ENCODE results near the gene TTN. TPM values are rescaled to one million over a fixed set of nuclear protein-coding genes. Genes with fewer than 3 reads are reported as not detected.

Gene TTN
- total and polyA plus RNA-seq, 2 of the 4 experiments (the other 2 are of a cell fraction), result 0.02 to 0.18 TPM

DNA sequence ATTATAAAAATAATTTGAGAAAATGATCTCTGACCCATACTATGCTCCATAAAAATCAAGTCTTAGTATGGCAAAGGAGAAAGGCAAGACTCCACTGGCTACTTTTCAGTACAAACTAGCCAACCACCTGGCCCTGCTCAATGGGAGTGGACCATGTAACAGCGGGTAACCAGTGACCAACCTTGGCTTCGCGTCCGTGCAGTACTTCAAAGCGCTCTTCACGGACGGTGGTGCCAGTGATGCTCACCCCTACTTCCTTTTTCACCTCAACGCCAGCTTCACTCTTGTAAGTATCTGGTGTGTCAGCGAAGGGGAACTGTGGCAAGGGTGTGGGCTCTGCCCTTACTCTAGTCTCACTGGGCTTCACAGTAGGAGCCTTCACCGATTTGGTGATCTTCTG, 23.3 kb downstream of the TTN start:
- Histone ChIP-seq H3K9me3 (ENCODE audit: control insufficient read depth, insufficient read depth, low read length) (no peaks in the 10 kb centered on the region), H3K4ac (ENCODE audit: low read depth, low read length) (no peak overlapping the region), H2BK20ac (ENCODE audit: low read depth, low read length) (no peak overlapping the region), H2BK120ac (ENCODE audit: low read depth, low read length) (no peak overlapping the region), H2BK5ac (ENCODE audit: low read depth, low read length, poor library complexity, severe bottlenecking) (no peak overlapping the region), H4K8ac (ENCODE audit: low read depth in 2 of 2, low read length in 2 of 2) (no peak overlapping the region), H3K4me1 (ENCODE audit: control insufficient read depth, insufficient read depth, low read length) (no peaks in the 10 kb centered on the region), H3K79me1 (ENCODE audit: low read depth in 1 of 2, low read length in 2 of 2) (no peaks in the 10 kb centered on the region), H2AK9ac (replicated peaks; ENCODE audit: low read depth, low read length, poor library complexity) (no peak overlapping the region), H3K9me1 (ENCODE audit: insufficient read depth, low read length) (no peaks in the 10 kb centered on the region), H3K27me3 (ENCODE audit: control insufficient read depth, insufficient read depth, low read length) (no peaks in the 10 kb centered on the region), H2AK5ac (ENCODE audit: low read depth, low read length) (no peak overlapping the region), H3K4me2 (ENCODE audit: low read depth, low read length) (no peak overlapping the region), H3K56ac (ENCODE audit: extremely low read depth, insufficient read depth, low read length) (no peak overlapping the region), H4K20me1 (ENCODE audit: insufficient read depth, low read length) (no peaks in the 10 kb centered on the region), H3K36me3 (ENCODE audit: control insufficient read depth, insufficient read depth, low read length) (no peaks in the 10 kb centered on the region), H3K23ac (ENCODE audit: low read depth, low read length) (no peak overlapping the region), H2BK15ac (ENCODE audit: low read depth, low read length) (no peak overlapping the region), H3K27ac (ENCODE audit: insufficient read depth, low read length) (no peak overlapping the region), H4K91ac (ENCODE audit: insufficient read depth, low read depth, low read length) (no peak overlapping the region), H3K4me3 (ENCODE audit: insufficient read depth, low read depth, low read length) (no peak overlapping the region), H4K5ac (ENCODE audit: low read depth, low read length) (no peak overlapping the region), H3K18ac (ENCODE audit: low read depth, low read length) (no peak overlapping the region), H2AFZ (replicated peaks; ENCODE audit: low read length, poor library complexity) (no peak overlapping the region), H3K14ac (replicated peaks; ENCODE audit: low read depth, low read length) (no peak overlapping the region), H3K9ac (ENCODE audit: low read depth, low read length) (no peak overlapping the region)
- dilution Hi-C loops (cut with HindIII; ENCODE audit: low sequenced_read_pairs, unreplicated experiment), result no loop called here
- no TSS peak for BruUV-seq (replicated peaks)
- TF ChIP-seq CEBPB (IDR thresholded peaks at IDR 0.05; ENCODE audit: low read depth, low read length) (no peak), BHLHE40 (IDR thresholded peaks at IDR 0.05; ENCODE audit: low read depth, low read length) (no peak), MAFK (IDR thresholded peaks at IDR 0.05; ENCODE audit: low read depth, low read length) (no peak), CTCF (conservative IDR thresholded peaks at IDR 0.05; ENCODE audit: low read depth, low read length) (no peak)
- no CpG with 5 or more reads among the region's 10 CpGs for WGBS, 2 experiments (ENCODE audit: extremely low coverage in 2 of 2, insufficient read length in 1 of 2)
- ATAC-seq (ENCODE audit: low read depth), result no peak
- in situ Hi-C loops (cut with MboI; ENCODE audit: low sequenced_read_pairs), result no loop called here
- CTCF ChIA-PET, result interaction anchor here (0.7 kb wide), 1 partner anchor 834 kb away, joined by 3 read pairs; no protein-coding TSS in a partner anchor
- DNase-seq, result no peak
- POLR2A ChIA-PET (ENCODE audit: unreplicated experiment), result no interaction called here
- intact Hi-C loops (cut with micrococcal nuclease), result no loop called here

All from IMR-90 (cell line).